ENCODE results near the gene ZBTB8A.

DNA sequence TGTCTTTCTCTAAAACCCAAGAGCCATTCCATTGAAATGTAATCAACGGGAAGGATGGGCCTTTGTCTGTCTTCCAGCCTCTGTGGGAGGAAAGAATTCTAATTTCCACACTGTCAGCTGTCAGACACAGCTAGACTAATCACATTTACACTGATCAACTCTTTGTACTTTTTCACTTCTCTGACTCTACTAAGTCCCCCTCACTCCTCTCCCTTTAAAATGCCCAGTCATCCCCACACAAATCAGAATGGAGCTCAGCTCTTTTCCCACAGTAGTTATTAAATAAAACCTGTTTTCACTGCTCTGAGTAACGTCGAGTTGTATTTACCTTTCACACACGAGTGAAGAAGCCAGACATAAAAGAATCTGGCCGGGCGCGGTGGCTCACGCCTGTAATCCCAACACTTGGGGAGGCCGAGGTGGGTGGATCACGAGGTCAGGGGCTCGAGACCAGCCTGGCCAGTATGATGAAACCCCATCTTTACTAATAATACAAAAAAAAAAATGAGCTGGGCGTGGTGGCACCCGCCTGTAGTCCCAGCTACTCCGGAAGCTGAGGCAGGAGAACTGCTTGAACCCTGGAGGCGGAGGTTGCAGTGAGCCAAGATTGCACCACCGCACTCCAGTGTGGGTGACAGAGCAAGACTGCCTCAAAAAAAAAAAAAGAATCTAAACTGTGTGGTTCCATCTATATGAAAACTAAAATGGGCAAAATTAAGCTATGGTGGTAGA is 97.9 kb downstream of the ZBTB8A start:
- TF ChIP-seq POLR2AphosphoS5 (IDR thresholded peaks at IDR 0.05; ENCODE audit: borderline replicate concordance, low read depth, low read length) (no peak), EZH2 (IDR thresholded peaks at IDR 0.05) (no peak)

All from SK-N-MC (cell line).